Activated CD4-positive, CD25-positive, alpha-beta regulatory T cell (primary cell): ENCODE results near the gene LENG8.
"Not testable (repeated sequence)": the region's sequence is repeated elsewhere in the genome, so short reads cannot be mapped to it uniquely, and the experiment has no call there.

Source experiments
- DNase-seq, 4 experiments: peaks; one replicate each; lab custom pipeline; 2025; lab: John Stamatoyannopoulos, UW

LENG8 gene

GRCh38 chr19:54440641-54441040 is 8.4 kb upstream of the LENG8 start:
- DNase-seq: no peak

GRCh38 chr19:54444737-54445136 is 4.3 kb upstream of the LENG8 start:
- no peak for DNase-seq

- not testable (repeated sequence) for DNase-seq
Measured at GRCh38 chr19:54446349-54446748, 2.6 kb upstream of the LENG8 start.

GRCh38 chr19:54448040-54448773 is 792 bp upstream of the LENG8 start:
- no peak for DNase-seq

GRCh38 chr19:54449701-54450069 is 686 bp downstream of the LENG8 start:
- no peak for DNase-seq

GRCh38 chr19:54451331-54451871 is 2.4 kb downstream of the LENG8 start:
- DNase-seq: no peak

- DNase-seq: no peak
Measured at GRCh38 chr19:54451997-54452396, 3.0 kb downstream of the LENG8 start.

- DNase-seq: no peak
Measured at GRCh38 chr19:54452626-54453025, 3.6 kb downstream of the LENG8 start.

- DNase-seq: no peak
Measured at GRCh38 chr19:54453921-54454780, 5.2 kb downstream of the LENG8 start.

GRCh38 chr19:54454781-54455675 is 6.0 kb downstream of the LENG8 start:
- DNase-seq: no peak

GRCh38 chr19:54455786-54456422 is 6.9 kb downstream of the LENG8 start:
- DNase-seq: no peak

GRCh38 chr19:54456423-54457373 is 7.7 kb downstream of the LENG8 start:
- no peak for DNase-seq

GRCh38 chr19:54457773-54458647 is 9.0 kb downstream of the LENG8 start:
- DNase-seq: no peak

- no peak for DNase-seq
Measured at GRCh38 chr19:54458648-54459281, 9.8 kb downstream of the LENG8 start.

- DNase-seq: no peak
Measured at GRCh38 chr19:54459282-54460229, 10.6 kb downstream of the LENG8 start.

GRCh38 chr19:54460230-54461005 is 11.4 kb downstream of the LENG8 start:
- no peak for DNase-seq

GRCh38 chr19:54461210-54461609 is 12.2 kb downstream of the LENG8 start:
- DNase-seq: no peak
